Ovary (tissue), 9 donors: ENCODE data around the gene P2RX2. TPM values are rescaled to one million over a fixed set of nuclear protein-coding genes. Genes with fewer than 3 reads are reported as not detected.

Source experiments
- DNase-seq, 5 donors: peaks; one replicate each; pipeline ENCODE4 v3.0.0-alpha.2; 2019 to 2020
- H3K27ac ChIP-seq, 2 donors: fragments of 200-600 bp; one replicate each; pipeline versions ENCODE4 v1.5.1 to v1.8.0; 2019 to 2022
- H3K27me3 ChIP-seq: fragments of 200-600 bp; one replicate; pipeline ENCODE4 v1.8.0; 2022
- H3K36me3 ChIP-seq: fragments of 200-600 bp; sonication (generic); one replicate; pipeline ENCODE4 v1.5.1; 2019
- H3K4me1 ChIP-seq: one replicate; pipeline ENCODE4 v1.8.1; 2013; ENCODE audit warnings: mild to moderate bottlenecking, moderate library complexity; ENCODE audit not compliant: insufficient read depth
- H3K4me3 ChIP-seq: fragments of 200-600 bp; sonication (generic); one replicate; pipeline ENCODE4 v1.5.1; 2017
- H3K9me3 ChIP-seq, 2 donors: fragments of 200-600 bp in 1 of 2; sonication (generic) in 1 of 2; one replicate each; pipeline versions ENCODE4 v1.5.1 to v1.8.1; 2013 to 2019; ENCODE audit warnings: mild to moderate bottlenecking in 1 of 2, moderate library complexity in 1 of 2
- CTCF ChIP-seq, 3 donors: fragments of 450-650 bp in 2 of 3; fragments of 200-600 bp in 1 of 3; IDR thresholded peaks; one replicate each; pipeline versions ENCODE4 v1.5.1 to v1.8.0; 2016 to 2022; ENCODE audit warnings: antibody characterized with exemption in 3 of 3, mild to moderate bottlenecking in 1 of 3
- EP300 ChIP-seq: sonication (generic); formaldehyde crosslinking; IDR thresholded peaks from one replicate; pipeline ENCODE4 v1.6.1; 2017; ENCODE audit warnings: antibody characterized with exemption
- POLR2A ChIP-seq: fragments of 450-650 bp; IDR thresholded peaks from one replicate; pipeline ENCODE4 v1.6.1; 2017; ENCODE audit warnings: antibody characterized with exemption, mild to moderate bottlenecking, moderate library complexity
- WGBS, 3 donors: extraction: QIAGEN DNeasy Blood & Tissue Kit in 1 of 3; methylation state at CpG; one replicate each; pipeline versions ENCODE4 v1.1.5 to v1.1.7; 2013 to 2017; 5-methylcytosine and 5-hydroxymethylcytosine counted together
- intact Hi-C, 4 donors: fragments of 100-400 bp; cut with DNase I; formaldehyde crosslinking; loops; one replicate each; pipeline versions ENCODE4 v1.11.0 to v1.15.1; 2022 to 2023
- polyA plus RNA-seq, 2 donors: library from polyadenylated mRNA; stranded (reverse); fragments of 200-250 nt in 1 of 2; fragments of 350-450 nt in 1 of 2; fragmentation: Illumina TruSeq in 1 of 2; extraction: RNeasy Lipid Tissue Mini Kit (QIAGEN cat#74804) in 1 of 2; gene quantifications; one replicate each; pipeline ENCODE4 v1.2.3, GENCODE V29; 2013 to 2014
- total RNA-seq, 7 donors: library from RNA; depleted of rRNA in 2 of 7; stranded (reverse); fragments of >200 nt in 2 of 7; fragmentation: NEBNext Ultra II Directional in 3 of 7; extraction: Animal tissue kit (Norgen Biotek cat#: 25700) in 3 of 7; gene quantifications; one replicate each; pipeline versions ENCODE4 v1.1.0 to v1.2.4, GENCODE V29; 2016 to 2023
- donor health status: DM: no; HTN: no; CAD: no; lungs with moderate emphysema.
- donor health status: DM: no; HTN: no; CAD: no.
- donor health status: Bipolar disorder and iron deficiency.
- donor health status: DM: yes; HTN: yes; CAD: no.
- donor health status: DM: no; HTN: no; CAD: no.
- donor health status: DM: yes; HTN: yes; CAD: no.

The P2RX2 gene
- total and polyA plus RNA-seq, 9 donors = 0.11 to 1.1 (median 0.45) TPM; not detected in 6

DNA sequence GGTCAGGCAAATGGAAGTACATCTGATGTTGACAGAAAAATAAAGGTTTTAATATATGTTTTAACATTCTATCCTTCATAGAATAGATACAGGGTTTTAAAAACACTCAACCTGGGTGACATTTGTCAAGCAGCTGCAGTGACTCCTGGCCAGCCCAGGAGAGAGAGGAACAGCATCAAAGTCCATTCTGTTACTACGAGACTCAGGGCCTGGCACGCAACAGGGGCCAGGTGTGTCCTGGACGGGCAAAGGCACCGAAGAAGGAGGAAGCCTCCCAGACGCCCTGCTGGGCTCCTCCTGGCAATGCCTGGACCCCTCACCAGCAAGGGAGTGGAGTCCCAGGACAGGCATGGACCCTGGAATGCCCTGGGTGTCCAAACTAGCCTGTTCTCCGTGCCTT, 30.3 kb upstream of the P2RX2 start:
- DNase-seq = no peak
- 80 to 88% (median 86%) methylated on average over 6 of the region's 6 CpGs for WGBS, 3 donors
- intact Hi-C loops = no loop called here
- no peak overlapping the region for H3K4me3 ChIP-seq
- H3K36me3 ChIP-seq = no peaks in the 10 kb centered on the region
- no peak for TF ChIP-seq EP300
- TF ChIP-seq CTCF (IDR thresholded peaks at IDR 0.05) = no peak
- TF ChIP-seq POLR2A = no peak
- no peaks in the 10 kb centered on the region for H3K9me3 ChIP-seq
- no peak overlapping the region for H3K27ac ChIP-seq
- no peaks in the 10 kb centered on the region for H3K27me3 ChIP-seq
- no peaks in the 10 kb centered on the region for H3K4me1 ChIP-seq

- intact Hi-C loops = no loop called here
- Histone ChIP-seq H3K9me3 (no peaks in the 10 kb centered on the region), H3K27ac (no peak overlapping the region), H3K4me3 (no peak overlapping the region), H3K4me1 (no peaks in the 10 kb centered on the region), H3K27me3 (no peaks in the 10 kb centered on the region), H3K36me3 (no peaks in the 10 kb centered on the region)
- DNase-seq = no peak
- no peak for TF ChIP-seq EP300
- no peak for TF ChIP-seq CTCF (IDR thresholded peaks at IDR 0.05)
- TF ChIP-seq POLR2A = no peak
- 88 to 92% (median 89%) methylated on average over 19 of the region's 19 CpGs for WGBS, 3 donors
These were observed 29.5 kb upstream of the P2RX2 start for GRCh38 chr12:132588821-132589669.

DNA sequence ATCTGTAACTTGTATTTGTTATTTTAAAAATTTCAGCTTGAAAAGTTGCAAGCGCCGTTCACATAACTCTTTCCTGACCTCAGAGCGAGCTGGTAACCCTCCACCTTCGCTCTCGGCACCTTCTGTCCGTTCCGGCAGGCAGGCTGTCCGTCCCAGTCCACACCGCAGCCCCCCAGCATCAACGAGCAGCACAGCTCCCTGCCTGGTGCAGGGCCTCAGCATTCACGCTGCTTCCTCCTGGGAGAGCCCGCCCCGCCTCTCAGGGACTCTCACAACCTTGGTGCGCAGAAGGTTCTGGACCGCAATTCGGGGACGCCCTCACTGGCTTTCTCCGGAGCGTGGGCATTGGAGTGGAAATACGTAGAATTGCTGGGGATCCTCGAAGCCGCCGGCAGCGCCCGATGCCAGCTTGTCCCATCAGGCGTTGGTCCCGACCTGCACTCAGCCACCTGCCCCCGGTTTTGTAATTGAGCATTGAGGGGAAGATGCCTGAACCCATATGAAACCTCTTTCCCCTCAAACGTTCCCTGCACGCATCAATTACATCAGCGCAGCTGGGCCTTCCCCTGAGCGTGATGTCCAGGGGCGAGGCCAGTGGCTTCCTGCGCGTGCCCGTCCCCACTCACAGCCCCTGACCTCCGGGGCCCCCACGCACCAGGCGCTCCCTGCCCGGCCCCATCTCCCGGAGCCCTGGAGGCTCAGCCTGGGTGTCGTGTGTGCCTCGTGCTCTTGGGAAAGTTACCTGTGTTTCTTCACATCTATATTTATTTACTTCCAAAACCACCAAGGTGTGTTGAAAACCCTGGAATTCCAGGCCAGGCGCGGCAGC, 27.3 kb upstream of the P2RX2 start:
- intact Hi-C loops = no loop called here
- no peaks in the 10 kb centered on the region for H3K4me1 ChIP-seq
- 90 to 93% (median 90%) methylated on average over 45 of the region's 45 CpGs for WGBS, 3 donors
- H3K9me3 ChIP-seq = no peaks in the 10 kb centered on the region
- H3K4me3 ChIP-seq = no peak overlapping the region
- no peak overlapping the region for H3K27ac ChIP-seq
- no peak for TF ChIP-seq CTCF (IDR thresholded peaks at IDR 0.05)
- TF ChIP-seq POLR2A = no peak
- no peak for TF ChIP-seq EP300
- no peaks in the 10 kb centered on the region for H3K36me3 ChIP-seq
- H3K27me3 ChIP-seq = no peaks in the 10 kb centered on the region
- peak in 1 of 5 donors; percentile 18 for DNase-seq

- intact Hi-C loops = no loop called here
- Histone ChIP-seq H3K4me3 (no peak overlapping the region), H3K4me1 (no peaks in the 10 kb centered on the region), H3K36me3 (no peaks in the 10 kb centered on the region), H3K9me3 (no peaks in the 10 kb centered on the region), H3K27ac (no peak overlapping the region), H3K27me3 (no peaks in the 10 kb centered on the region)
- no peak for DNase-seq
- 90 to 91% (median 90%) methylated on average over 38 of the region's 38 CpGs for WGBS, 3 donors
- TF ChIP-seq POLR2A (no peak), EP300 (no peak), CTCF (IDR thresholded peaks at IDR 0.05) (no peak)
These were observed 26.1 kb upstream of the P2RX2 start for GRCh38 chr12:132592282-132592970.
